Hepatocyte (in vitro differentiated cells): Measurements from ENCODE around the gene OSCAR. TPM values are rescaled to one million over a fixed set of nuclear protein-coding genes. Genes with fewer than 3 reads are reported as not detected.

Experiments
- DNase-seq: peaks from one replicate; pipeline ENCODE4 v3.0.0-alpha.2; 2016; ENCODE audit warnings: low spot score
- H2AFZ ChIP-seq: fragments of 200-600 bp; sonication (generic); 2 replicates; pipeline ENCODE4 v1.6.0; 2016; ENCODE audit warnings: antibody characterized with exemption, mild to moderate bottlenecking
- H3K27ac ChIP-seq: fragments of 200-600 bp; sonication (generic); 2 replicates; pipeline ENCODE4 v1.5.1; 2016; ENCODE audit warnings: mild to moderate bottlenecking
- H3K27me3 ChIP-seq: fragments of 200-600 bp; sonication (generic); 2 replicates; pipeline ENCODE4 v1.6.1; 2016
- H3K36me3 ChIP-seq: fragments of 200-600 bp; sonication (generic); replicated peaks from 2 replicates; pipeline ENCODE4 v1.5.1; 2016; ENCODE audit warnings: low read depth; ENCODE audit not compliant: insufficient read depth
- H3K4me1 ChIP-seq: fragments of 200-600 bp; sonication (generic); 2 replicates; pipeline ENCODE4 v1.5.1; 2016; ENCODE audit warnings: mild to moderate bottlenecking, moderate library complexity; ENCODE audit not compliant: insufficient read depth
- H3K4me2 ChIP-seq: fragments of 200-600 bp; sonication (generic); 2 replicates; pipeline ENCODE4 v1.6.0; 2016
- H3K4me3 ChIP-seq: fragments of 200-600 bp; sonication (generic); 2 replicates; pipeline ENCODE4 v1.5.1; 2016; ENCODE audit warnings: mild to moderate bottlenecking
- H3K79me2 ChIP-seq: fragments of 200-600 bp; sonication (generic); 2 replicates; pipeline ENCODE4 v1.6.0; 2017; ENCODE audit warnings: mild to moderate bottlenecking
- H3K9me2 ChIP-seq: fragments of 200-600 bp; sonication (generic); replicated peaks from 2 replicates; pipeline ENCODE4 v1.6.0; 2017; ENCODE audit warnings: mild to moderate bottlenecking; ENCODE audit not compliant: insufficient read depth
- H3K9me3 ChIP-seq: fragments of 200-600 bp; sonication (generic); 2 replicates; pipeline ENCODE4 v1.5.1; 2016; ENCODE audit warnings: low read depth, mild to moderate bottlenecking
- H4K20me1 ChIP-seq: fragments of 200-600 bp; sonication (generic); 2 replicates; pipeline ENCODE4 v1.6.0; 2016; ENCODE audit warnings: mild to moderate bottlenecking; ENCODE audit not compliant: insufficient read depth, poor library complexity, severe bottlenecking
- CTCF ChIP-seq: fragments of 200-600 bp; sonication (generic); IDR thresholded peaks from 2 replicates; pipeline ENCODE4 v1.5.1; 2016; ENCODE audit warnings: antibody characterized with exemption, mild to moderate bottlenecking; ENCODE audit not compliant: poor library complexity
- EZH2 ChIP-seq: fragments of 200-600 bp; sonication (generic); IDR thresholded peaks from 2 replicates; pipeline ENCODE4 v1.6.1; 2016; ENCODE audit warnings: antibody characterized with exemption, mild to moderate bottlenecking, borderline replicate concordance
- EZH2phosphoT487 ChIP-seq: fragments of 200-600 bp; sonication (generic); IDR thresholded peaks from one replicate; pipeline ENCODE4 v1.6.1; 2018; ENCODE audit warnings: antibody characterized with exemption, mild to moderate bottlenecking, low read depth, moderate library complexity; ENCODE audit not compliant: unreplicated experiment, severe bottlenecking
- WGBS: methylation state at CpG from one replicate; pipeline ENCODE4 v1.1.6; 2016; ENCODE audit warnings: low lambda C conversion rate; ENCODE audit errors: missing lambda C conversion rate; 5-methylcytosine and 5-hydroxymethylcytosine counted together
- polyA plus RNA-seq: library from polyadenylated mRNA; unstranded; fragments of >200 nt; fragmentation: Nextera tagmentation; extraction: Ambion mirVana; gene quantifications from 2 replicates; pipeline ENCODE4 v1.2.1, GENCODE V29; 2016
- total RNA-seq: library from RNA; depleted of rRNA; stranded (reverse); fragments of >200 nt; gene quantifications from 2 replicates; pipeline ENCODE4 v1.2.3, GENCODE V29; 2014

The OSCAR gene
- total RNA-seq, result 0.48 TPM in 1 of 2 replicates, not detected in the other
- polyA plus RNA-seq, result 0.16 and 0.43 TPM in 2 replicates

GRCh38 chr19:54100561-54100960 is at the start of gene OSCAR:
Gene OSCAR, minus strand, starts transcription at chr19:54100803. Its CDS starts 11 bp downstream, at chr19:54100792.
- Histone ChIP-seq H4K20me1 (no peaks in the 10 kb centered on the region), H3K36me3 (no peaks in the 10 kb centered on the region), H3K9me3 (no peaks in the 10 kb centered on the region), H3K27me3 (peaks cover 7% of the 10 kb centered on the region), H3K4me1 (peaks cover 12% of the 10 kb centered on the region), H3K9me2 (no peaks in the 10 kb centered on the region), H2AFZ (no peak within 1 kb of the TSS), H3K4me3 (no peak within 1 kb of the TSS), H3K4me2 (no peak within 1 kb of the TSS), H3K79me2 (peaks cover 21% of the 10 kb centered on the region), H3K27ac (no peak within 1 kb of the TSS)
- no peak for DNase-seq
- TF ChIP-seq EZH2, result no peak
- no peak for TF ChIP-seq CTCF
- TF ChIP-seq EZH2phosphoT487, result no peak
- 65% methylated on average over 5 of the region's 5 CpGs for WGBS

- H3K4me1 ChIP-seq, result no peaks in the 10 kb centered on the region
- no peaks in the 10 kb centered on the region for H3K36me3 ChIP-seq
- H3K9me3 ChIP-seq, result no peaks in the 10 kb centered on the region
- H2AFZ ChIP-seq, result no peak overlapping the region
- WGBS, result 93% methylated on average over 11 of the region's 12 CpGs
- TF ChIP-seq EZH2phosphoT487, result no peak
- TF ChIP-seq CTCF, result no peak
- no peak for TF ChIP-seq EZH2
- H3K4me3 ChIP-seq, result no peak overlapping the region
- H3K27ac ChIP-seq, result no peak overlapping the region
- DNase-seq, result no peak
- no peaks in the 10 kb centered on the region for H3K27me3 ChIP-seq
- no peak overlapping the region for H3K4me2 ChIP-seq
- no peaks in the 10 kb centered on the region for H3K9me2 ChIP-seq
- H3K79me2 ChIP-seq, result no peaks in the 10 kb centered on the region
- no peaks in the 10 kb centered on the region for H4K20me1 ChIP-seq
Observed at GRCh38 chr19:54149021-54149812, 48.6 kb upstream of the OSCAR start.

GRCh38 chr19:54148158-54148557 is 47.6 kb upstream of the OSCAR start:
- no peak for TF ChIP-seq EZH2
- TF ChIP-seq CTCF, result no peak
- TF ChIP-seq EZH2phosphoT487, result no peak
- Histone ChIP-seq H4K20me1 (peaks cover 6% of the 10 kb centered on the region), H3K79me2 (no peaks in the 10 kb centered on the region), H3K27me3 (no peaks in the 10 kb centered on the region), H3K9me2 (no peaks in the 10 kb centered on the region), H3K27ac (no peak overlapping the region), H3K9me3 (no peaks in the 10 kb centered on the region), H3K4me1 (no peaks in the 10 kb centered on the region), H3K36me3 (peaks cover 7% of the 10 kb centered on the region), H2AFZ (no peak overlapping the region), H3K4me2 (no peak overlapping the region), H3K4me3 (no peak overlapping the region)
- DNase-seq, result no peak
- 97% methylated on average over 7 of the region's 19 CpGs for WGBS
